NCI-H2171 (cell line): Measurements from ENCODE around the gene DGCR2.
A peak's percentile ranks its signal among the peaks of the same experiment; 100 is the strongest.
"Not testable (repeated sequence)": the region's sequence is repeated elsewhere in the genome, so short reads cannot be mapped to it uniquely, and the experiment has no call there.

Experiments used
- DNase-seq: peaks from one replicate; lab custom pipeline; 2025; lab: John Stamatoyannopoulos, UW

DGCR2 gene

GRCh38 chr22:19109198-19110063 lies 12.8 kb downstream of the DGCR2 start:
- no peak for DNase-seq

- no peak for DNase-seq
Measured at GRCh38 chr22:19108807-19109197, 13.4 kb downstream of the DGCR2 start.

- no peak for DNase-seq
Measured at GRCh38 chr22:19107730-19108074, 14.5 kb downstream of the DGCR2 start.

GRCh38 chr22:19106886-19107729 lies 15.1 kb downstream of the DGCR2 start:
- DNase-seq, result no peak

- DNase-seq, result no peak
Measured at GRCh38 chr22:19105867-19106802, 16.1 kb downstream of the DGCR2 start.

GRCh38 chr22:19105456-19105855 lies 16.8 kb downstream of the DGCR2 start:
- no peak for DNase-seq

GRCh38 chr22:19103880-19104821 lies 18.1 kb downstream of the DGCR2 start:
- no peak for DNase-seq

GRCh38 chr22:19098157-19098556 lies 24.1 kb downstream of the DGCR2 start:
- no peak for DNase-seq

- DNase-seq, result no peak
Measured at GRCh38 chr22:19097518-19097917, 24.7 kb downstream of the DGCR2 start.

- no peak for DNase-seq
Measured at GRCh38 chr22:19096555-19096954, 25.7 kb downstream of the DGCR2 start.

- no peak for DNase-seq
Measured at GRCh38 chr22:19094393-19094997, 27.7 kb downstream of the DGCR2 start.

GRCh38 chr22:19092725-19093124 lies 29.5 kb downstream of the DGCR2 start:
- no peak for DNase-seq

GRCh38 chr22:19090586-19091127 lies 31.6 kb downstream of the DGCR2 start:
- no peak for DNase-seq

GRCh38 chr22:19090183-19090582 lies 32.0 kb downstream of the DGCR2 start:
- no peak for DNase-seq

GRCh38 chr22:19088866-19089595 lies 33.2 kb downstream of the DGCR2 start:
- no peak for DNase-seq

GRCh38 chr22:19086896-19087295 lies 35.3 kb downstream of the DGCR2 start:
- DNase-seq, result no peak

GRCh38 chr22:19086417-19086816 lies 35.8 kb downstream of the DGCR2 start:
- peak; percentile 14 for DNase-seq

GRCh38 chr22:19085233-19085718 lies 36.9 kb downstream of the DGCR2 start:
- DNase-seq, result no peak

GRCh38 chr22:19084586-19084985 lies 37.6 kb downstream of the DGCR2 start:
- DNase-seq, result not testable (repeated sequence)
